H9 (cell line): ENCODE data around the gene NOP9. TPM values are rescaled to one million over a fixed set of nuclear protein-coding genes. Genes with fewer than 3 reads are reported as not detected.

Source experiments
- DNase-seq: peaks from one replicate; pipeline ENCODE4 v3.0.0-alpha.2; 2017
- H2AFZ ChIP-seq: one replicate; pipeline ENCODE4 v1.6.1; 2013; ENCODE audit warnings: mild to moderate bottlenecking, low read length, control low read depth, moderate library complexity
- H2AK5ac ChIP-seq: 2 replicates; pipeline ENCODE4 v1.6.1; 2013; ENCODE audit warnings: low read length, control low read depth, mixed read lengths; ENCODE audit not compliant: insufficient read length
- H2BK120ac ChIP-seq: one replicate; pipeline ENCODE4 v1.6.1; 2013; ENCODE audit warnings: low read depth, mild to moderate bottlenecking, low read length, control low read depth, inconsistent platforms; ENCODE audit not compliant: poor library complexity, severe bottlenecking
- H2BK12ac ChIP-seq: 2 replicates; pipeline ENCODE4 v1.6.1; 2013; ENCODE audit warnings: low read length, control low read depth, mixed read lengths, low read depth; ENCODE audit not compliant: insufficient read length
- H2BK15ac ChIP-seq: 2 replicates; pipeline ENCODE4 v1.6.1; 2013; ENCODE audit warnings: low read depth, low read length, control low read depth
- H2BK20ac ChIP-seq: one replicate; pipeline ENCODE4 v1.6.1; 2013; ENCODE audit warnings: low read depth, mild to moderate bottlenecking, low read length, control low read depth, inconsistent platforms; ENCODE audit not compliant: poor library complexity, severe bottlenecking
- H2BK5ac ChIP-seq: 2 replicates; pipeline ENCODE4 v1.6.1; 2013; ENCODE audit warnings: low read length, control low read depth, mixed read lengths; ENCODE audit not compliant: insufficient read length
- H3K14ac ChIP-seq: 2 replicates; pipeline ENCODE4 v1.6.1; 2013; ENCODE audit warnings: low read length, control low read depth; ENCODE audit not compliant: insufficient read depth
- H3K18ac ChIP-seq: 2 replicates; pipeline ENCODE4 v1.6.1; 2013; ENCODE audit warnings: low read depth, mild to moderate bottlenecking, mixed read lengths, low read length, control low read depth; ENCODE audit not compliant: insufficient read length
- H3K23ac ChIP-seq: 2 replicates; pipeline ENCODE4 v1.6.1; 2013; ENCODE audit warnings: low read length, control low read depth, mixed read lengths, low read depth; ENCODE audit not compliant: insufficient read length
- H3K23me2 ChIP-seq: 2 replicates; pipeline ENCODE4 v1.6.1; 2013; ENCODE audit warnings: low read depth, mild to moderate bottlenecking, mixed read lengths, low read length, control low read depth; ENCODE audit not compliant: insufficient read length, poor library complexity, severe bottlenecking
- H3K27ac ChIP-seq: 2 replicates; pipeline ENCODE4 v1.5.1; 2013; ENCODE audit warnings: low read length, control low read depth, mixed read lengths, low read depth; ENCODE audit not compliant: insufficient read length
- H3K27me3 ChIP-seq: 2 replicates; pipeline ENCODE4 v1.6.1; 2013; ENCODE audit warnings: low read length, control low read depth, inconsistent platforms; ENCODE audit not compliant: insufficient read depth
- H3K4ac ChIP-seq: 2 replicates; pipeline ENCODE4 v1.6.1; 2013; ENCODE audit warnings: low read depth, mild to moderate bottlenecking, control low read depth, inconsistent platforms, low read length, moderate library complexity
- H3K4me1 ChIP-seq: 2 replicates; pipeline ENCODE4 v1.6.1; 2013; ENCODE audit warnings: low read length, control low read depth, inconsistent platforms; ENCODE audit not compliant: insufficient read depth
- H3K4me2 ChIP-seq: 2 replicates; pipeline ENCODE4 v1.6.1; 2013; ENCODE audit warnings: low read length, control low read depth, mixed read lengths; ENCODE audit not compliant: insufficient read length, insufficient read depth
- H3K56ac ChIP-seq: 2 replicates; pipeline ENCODE4 v1.6.1; 2013; ENCODE audit warnings: low read depth, mild to moderate bottlenecking, mixed read lengths, low read length, control low read depth; ENCODE audit not compliant: insufficient read length
- H3K79me1 ChIP-seq: 2 replicates; pipeline ENCODE4 v1.6.1; 2013; ENCODE audit warnings: low read depth, mild to moderate bottlenecking, moderate library complexity, low read length, control low read depth, inconsistent platforms; ENCODE audit not compliant: insufficient read depth, poor library complexity, severe bottlenecking
- H3K79me2 ChIP-seq: 2 replicates; pipeline ENCODE4 v1.6.1; 2013; ENCODE audit warnings: low read length, control low read depth, inconsistent platforms; ENCODE audit not compliant: insufficient read depth
- H3K9ac ChIP-seq: 2 replicates; pipeline ENCODE4 v1.6.1; 2013; ENCODE audit warnings: low read length, control low read depth, mixed read lengths; ENCODE audit not compliant: insufficient read length; ENCODE audit errors: extremely low read depth
- H3K9me3 ChIP-seq: one replicate; pipeline ENCODE4 v1.6.1; 2013; ENCODE audit warnings: low read depth, low read length, inconsistent platforms; ENCODE audit not compliant: control insufficient read depth
- H3T11ph ChIP-seq: one replicate; pipeline ENCODE4 v1.6.1; 2013; ENCODE audit warnings: mild to moderate bottlenecking, low read length, control low read depth, inconsistent platforms
- H4K20me1 ChIP-seq: one replicate; pipeline ENCODE4 v1.6.1; 2013; ENCODE audit not compliant: control insufficient read depth, insufficient read length, insufficient read depth
- H4K5ac ChIP-seq: 2 replicates; pipeline ENCODE4 v1.6.1; 2013; ENCODE audit warnings: low read depth, mild to moderate bottlenecking, mixed read lengths, low read length, control low read depth; ENCODE audit not compliant: insufficient read length
- H4K8ac ChIP-seq: replicated peaks from 2 replicates; pipeline ENCODE4 v1.6.1; 2013; ENCODE audit warnings: low read length, control low read depth, mixed read lengths, low read depth; ENCODE audit not compliant: insufficient read length
- H4K91ac ChIP-seq: 2 replicates; pipeline ENCODE4 v1.6.1; 2013; ENCODE audit warnings: low read depth, mild to moderate bottlenecking, moderate library complexity, mixed read lengths, low read length, control low read depth; ENCODE audit not compliant: insufficient read length
- H3K27ac Mint-ChIP-seq, 3 experiments: 2 replicates in 2 of 3; 3 replicates in 1 of 3; pipeline ENCODE4 v1.8.0; 2020 to 2021; ENCODE audit warnings: mixed read lengths in 3 of 3, mild to moderate bottlenecking in 1 of 3, moderate library complexity in 1 of 3
- H3K27me3 Mint-ChIP-seq: 2 replicates; pipeline ENCODE4 v1.8.0; 2021; ENCODE audit warnings: low read depth, mild to moderate bottlenecking, moderate library complexity, mixed read lengths
- H3K36me3 Mint-ChIP-seq, 3 experiments: 2 replicates in 2 of 3; 3 replicates in 1 of 3; pipeline ENCODE4 v1.8.0; 2020 to 2021; ENCODE audit warnings: low read depth in 3 of 3, mixed read lengths in 3 of 3; ENCODE audit not compliant: insufficient read depth in 1 of 3
- H3K4me1 Mint-ChIP-seq, 2 experiments: 2 replicates each; pipeline ENCODE4 v1.8.0; 2020; ENCODE audit warnings: mixed read lengths in 2 of 2
- H3K4me3 Mint-ChIP-seq, 2 experiments: 2 replicates in 1 of 2; 3 replicates in 1 of 2; pipeline ENCODE4 v1.8.0; 2020 to 2021; ENCODE audit warnings: mild to moderate bottlenecking in 2 of 2, mixed read lengths in 2 of 2, moderate library complexity in 1 of 2
- H3K9me3 Mint-ChIP-seq, 2 experiments: 2 replicates in 1 of 2; 3 replicates in 1 of 2; pipeline ENCODE4 v1.8.0; 2020; ENCODE audit warnings: mild to moderate bottlenecking in 2 of 2, mixed read lengths in 2 of 2, moderate library complexity in 1 of 2
- WGBS: extraction: QIAGEN DNeasy Blood & Tissue Kit; methylation state at CpG from one replicate; pipeline ENCODE4 v1.1.7; 2013; ENCODE audit warnings: missing lambda C conversion rate, low lambda C conversion rate, mixed read lengths; ENCODE audit not compliant: insufficient read length; ENCODE audit errors: extremely low coverage; 5-methylcytosine and 5-hydroxymethylcytosine counted together
- total RNA-seq: library from RNA; stranded (reverse); gene quantifications from 2 replicates; pipeline ENCODE4 v1.2.1, GENCODE V29; 2021
- TF ChIP-seq, protein P1 (sequence below): fragments of 200-600 bp; sonication (generic); conservative IDR thresholded peaks from 3 replicates; pipeline ENCODE4 v1.8.0; 2021; ENCODE audit warnings: antibody characterized with exemption, mild to moderate bottlenecking

Gene NOP9
- total RNA-seq, 1 experiment from 2014 or later, result 34.7 TPM

GRCh38 chr14:24314377-24315193 is 14.9 kb downstream of the NOP9 start:
- Histone ChIP-seq H4K5ac (no peak overlapping the region), H3K27me3 (peaks cover 2% of the 10 kb centered on the region; the same call in 1 of the 2 replicates), H3K4me2 (no peak overlapping the region), H2AK5ac (no peak overlapping the region), H4K20me1 (no peaks in the 10 kb centered on the region), H3K56ac (no peak overlapping the region), H4K8ac (no peak overlapping the region), H2BK120ac (no peak overlapping the region), H3T11ph (no peak overlapping the region), H2BK5ac (no peak overlapping the region), H3K4ac (no peak overlapping the region), H3K79me1 (no peaks in the 10 kb centered on the region), H2BK15ac (no peak overlapping the region), H3K4me1 (no peaks in the 10 kb centered on the region), H2BK20ac (no peak overlapping the region), H3K9me3 (no peaks in the 10 kb centered on the region), H3K18ac (no peak overlapping the region), H3K23ac (no peak overlapping the region), H2AFZ (no peak overlapping the region), H3K14ac (no peak overlapping the region), H3K27ac (no peak overlapping the region), H3K79me2 (no peaks in the 10 kb centered on the region), H2BK12ac (no peak overlapping the region), H3K9ac (no peak overlapping the region), H3K23me2 (no peaks in the 10 kb centered on the region), H4K91ac (no peak overlapping the region)
- H3K4me1 Mint-ChIP-seq, result no peaks in the 10 kb centered on the region
- no peaks in the 10 kb centered on the region for H3K9me3 Mint-ChIP-seq
- no peak overlapping the region for H3K27ac Mint-ChIP-seq
- DNase-seq, result no peak
- TF ChIP-seq, protein P1, sequence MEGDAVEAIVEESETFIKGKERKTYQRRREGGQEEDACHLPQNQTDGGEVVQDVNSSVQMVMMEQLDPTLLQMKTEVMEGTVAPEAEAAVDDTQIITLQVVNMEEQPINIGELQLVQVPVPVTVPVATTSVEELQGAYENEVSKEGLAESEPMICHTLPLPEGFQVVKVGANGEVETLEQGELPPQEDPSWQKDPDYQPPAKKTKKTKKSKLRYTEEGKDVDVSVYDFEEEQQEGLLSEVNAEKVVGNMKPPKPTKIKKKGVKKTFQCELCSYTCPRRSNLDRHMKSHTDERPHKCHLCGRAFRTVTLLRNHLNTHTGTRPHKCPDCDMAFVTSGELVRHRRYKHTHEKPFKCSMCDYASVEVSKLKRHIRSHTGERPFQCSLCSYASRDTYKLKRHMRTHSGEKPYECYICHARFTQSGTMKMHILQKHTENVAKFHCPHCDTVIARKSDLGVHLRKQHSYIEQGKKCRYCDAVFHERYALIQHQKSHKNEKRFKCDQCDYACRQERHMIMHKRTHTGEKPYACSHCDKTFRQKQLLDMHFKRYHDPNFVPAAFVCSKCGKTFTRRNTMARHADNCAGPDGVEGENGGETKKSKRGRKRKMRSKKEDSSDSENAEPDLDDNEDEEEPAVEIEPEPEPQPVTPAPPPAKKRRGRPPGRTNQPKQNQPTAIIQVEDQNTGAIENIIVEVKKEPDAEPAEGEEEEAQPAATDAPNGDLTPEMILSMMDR, result no peak
- WGBS, result no CpG with 5 or more reads among the region's 5 CpGs
- H3K4me3 Mint-ChIP-seq, result no peak overlapping the region
- H3K36me3 Mint-ChIP-seq, result peaks cover 3 to 9% (median 5%) of the 10 kb centered on the region in 3 experiments; a peak in 5 of 7 replicates
- peaks cover 37% of the 10 kb centered on the region for H3K27me3 Mint-ChIP-seq
